Measurements from ENCODE around the gene C16orf54. TPM values are rescaled to one million over a fixed set of nuclear protein-coding genes. Genes with fewer than 3 reads are reported as not detected.
A peak's percentile ranks its signal among the peaks of the same experiment; 100 is the strongest.

Gene C16orf54
- total and polyA plus RNA-seq, 2 donors from 2014 or later = 0.39 to 4.9 TPM

DNA sequence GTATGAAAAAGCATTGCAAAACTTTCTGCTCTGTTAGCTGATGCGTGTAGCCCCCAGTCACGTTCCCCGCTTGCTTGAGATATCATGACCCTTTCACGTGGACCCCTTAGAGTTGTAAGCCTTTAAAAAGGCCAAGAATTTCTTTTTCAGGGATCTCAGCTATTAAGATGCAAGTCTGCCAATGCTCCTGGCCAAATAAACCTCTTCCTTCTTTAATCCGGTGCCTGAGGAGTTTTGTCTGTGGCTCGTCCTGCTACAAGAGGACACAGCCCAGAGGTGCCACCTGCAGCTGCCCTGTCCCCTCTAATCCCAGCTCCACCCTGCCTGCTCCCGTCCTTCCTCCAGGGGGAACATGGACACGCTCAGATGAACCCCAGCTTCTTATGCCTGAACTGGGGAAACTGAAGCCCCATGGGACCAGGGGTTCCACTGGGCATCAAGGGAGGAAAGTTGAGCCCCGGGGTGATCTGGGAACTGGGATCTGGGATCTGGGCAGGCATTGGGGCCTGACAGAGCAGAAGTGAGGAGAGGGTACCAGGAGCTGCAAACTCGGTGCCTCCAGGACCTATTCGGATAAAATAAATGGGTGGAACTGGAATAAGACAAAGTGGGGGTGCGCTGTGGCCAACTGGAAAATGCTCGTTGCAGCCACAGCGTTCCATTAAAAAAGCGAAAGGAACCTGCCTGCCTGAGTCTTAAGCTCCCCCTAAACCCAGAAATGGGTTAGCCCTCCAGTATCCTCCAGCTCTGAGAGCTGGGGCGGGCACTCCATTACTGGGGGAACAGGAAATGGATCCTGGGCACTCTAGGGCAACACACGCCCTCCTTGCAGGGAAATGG is 47.1 kb downstream of the C16orf54 start:
- DNase-seq (no peak), FAIRE-seq (no peak)
- Histone ChIP-seq H3K4me3 (ENCODE audit: low read length in 3 of 3) (no peak overlapping the region), H3K4me1 (ENCODE audit: control insufficient read depth in 2 of 3, insufficient read depth in 2 of 3, low read depth in 1 of 3, low read length in 3 of 3) (peaks cover 0 to 2% (median 0%) of the 10 kb centered on the region in 3 donors), H3K27me3 (ENCODE audit: control insufficient read depth, insufficient read depth, low read length) (no peaks in the 10 kb centered on the region), H3K36me3 (ENCODE audit: control insufficient read depth in 2 of 3, insufficient read depth in 3 of 3, low read length in 3 of 3) (peaks cover 0 to 2% (median 0%) of the 10 kb centered on the region in 3 donors), H3K9ac (ENCODE audit: low read length in 3 of 3) (no peak overlapping the region), H3K9me3 (ENCODE audit: control insufficient read depth in 2 of 3, insufficient read depth in 1 of 3, low read length in 3 of 3) (no peaks in the 10 kb centered on the region), H3K27ac (ENCODE audit: low read depth in 2 of 2, low read length in 2 of 2) (no peak overlapping the region)
- TF ChIP-seq, protein P1, sequence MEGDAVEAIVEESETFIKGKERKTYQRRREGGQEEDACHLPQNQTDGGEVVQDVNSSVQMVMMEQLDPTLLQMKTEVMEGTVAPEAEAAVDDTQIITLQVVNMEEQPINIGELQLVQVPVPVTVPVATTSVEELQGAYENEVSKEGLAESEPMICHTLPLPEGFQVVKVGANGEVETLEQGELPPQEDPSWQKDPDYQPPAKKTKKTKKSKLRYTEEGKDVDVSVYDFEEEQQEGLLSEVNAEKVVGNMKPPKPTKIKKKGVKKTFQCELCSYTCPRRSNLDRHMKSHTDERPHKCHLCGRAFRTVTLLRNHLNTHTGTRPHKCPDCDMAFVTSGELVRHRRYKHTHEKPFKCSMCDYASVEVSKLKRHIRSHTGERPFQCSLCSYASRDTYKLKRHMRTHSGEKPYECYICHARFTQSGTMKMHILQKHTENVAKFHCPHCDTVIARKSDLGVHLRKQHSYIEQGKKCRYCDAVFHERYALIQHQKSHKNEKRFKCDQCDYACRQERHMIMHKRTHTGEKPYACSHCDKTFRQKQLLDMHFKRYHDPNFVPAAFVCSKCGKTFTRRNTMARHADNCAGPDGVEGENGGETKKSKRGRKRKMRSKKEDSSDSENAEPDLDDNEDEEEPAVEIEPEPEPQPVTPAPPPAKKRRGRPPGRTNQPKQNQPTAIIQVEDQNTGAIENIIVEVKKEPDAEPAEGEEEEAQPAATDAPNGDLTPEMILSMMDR (IDR thresholded peaks at IDR 0.05; ENCODE audit: borderline replicate concordance, extremely low read depth, insufficient read depth) = no peak
- intact Hi-C loops (cut with DNase I) = no loop called here

DNA sequence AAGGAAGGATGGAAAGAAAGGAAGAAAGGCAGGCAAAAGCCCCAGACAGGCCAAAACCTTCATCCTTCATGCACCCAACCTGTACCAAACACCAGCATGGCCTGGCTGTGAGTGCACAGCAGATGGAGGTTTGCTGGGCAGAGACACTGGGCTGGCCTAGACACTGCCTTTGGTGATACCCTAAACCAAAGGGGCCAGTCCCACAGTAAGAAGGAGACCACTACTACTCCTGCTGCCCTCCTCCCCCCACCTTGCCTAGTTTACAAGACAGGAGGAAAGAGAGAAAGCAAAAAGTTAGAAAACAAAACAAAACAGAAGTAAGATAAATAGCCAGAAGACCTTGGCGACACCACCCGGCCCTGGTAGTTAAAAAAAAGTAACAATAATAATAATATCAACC is 47.7 kb downstream of the C16orf54 start:
- intact Hi-C loops (cut with DNase I) = no loop called here
- no peak for FAIRE-seq

DNA sequence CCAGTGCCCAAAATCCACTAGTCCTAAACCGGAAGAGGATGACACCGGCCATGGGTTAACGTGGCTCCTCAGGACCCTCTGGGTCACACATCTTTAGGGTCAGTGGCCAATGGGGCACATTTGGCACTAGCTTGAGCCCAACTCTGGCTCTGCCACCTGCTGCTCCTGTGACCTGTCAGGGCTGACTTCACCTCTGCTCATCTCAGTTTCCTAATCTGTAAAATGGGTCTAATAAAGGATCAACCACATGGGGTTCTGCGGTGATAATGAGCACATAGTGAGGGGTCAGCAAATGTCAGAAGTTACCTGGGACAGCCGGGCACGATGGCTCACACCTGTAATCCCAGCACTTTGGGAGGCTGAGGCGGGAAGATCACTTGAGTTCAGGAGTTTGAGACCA is 48.4 kb downstream of the C16orf54 start:
- intact Hi-C loops (cut with DNase I) = no loop called here
- no peaks in the 10 kb centered on the region for H3K27me3 ChIP-seq (ENCODE audit: control insufficient read depth, insufficient read depth, low read length)
- peaks cover 0 to 2% (median 0%) of the 10 kb centered on the region in 3 donors for H3K36me3 ChIP-seq (ENCODE audit: control insufficient read depth in 2 of 3, insufficient read depth in 3 of 3, low read length in 3 of 3)
- no peak overlapping the region for H3K27ac ChIP-seq (ENCODE audit: low read depth in 2 of 2, low read length in 2 of 2)
- H3K9ac ChIP-seq (ENCODE audit: low read length in 3 of 3) = no peak overlapping the region
- no peaks in the 10 kb centered on the region for H3K9me3 ChIP-seq (ENCODE audit: control insufficient read depth in 2 of 3, insufficient read depth in 1 of 3, low read length in 3 of 3)
- FAIRE-seq (no peak), DNase-seq (no peak)
- TF ChIP-seq, protein P1 (IDR thresholded peaks at IDR 0.05; ENCODE audit: borderline replicate concordance, extremely low read depth, insufficient read depth) = no peak
- H3K4me3 ChIP-seq (ENCODE audit: low read length in 3 of 3) = no peak overlapping the region
- H3K4me1 ChIP-seq (ENCODE audit: control insufficient read depth in 2 of 3, insufficient read depth in 2 of 3, low read depth in 1 of 3, low read length in 3 of 3) = peaks cover 0 to 2% (median 0%) of the 10 kb centered on the region in 3 donors

More for the DNA sequence above, 47.7 kb downstream of the C16orf54 start:
- Histone ChIP-seq H3K9ac (ENCODE audit: low read length in 3 of 3) (no peak overlapping the region), H3K36me3 (ENCODE audit: control insufficient read depth in 2 of 3, insufficient read depth in 3 of 3, low read length in 3 of 3) (peaks cover 0 to 2% (median 0%) of the 10 kb centered on the region in 3 donors), H3K9me3 (ENCODE audit: control insufficient read depth in 2 of 3, insufficient read depth in 1 of 3, low read length in 3 of 3) (no peaks in the 10 kb centered on the region), H3K27ac (ENCODE audit: low read depth in 2 of 2, low read length in 2 of 2) (no peak overlapping the region), H3K4me3 (ENCODE audit: low read length in 3 of 3) (no peak overlapping the region), H3K4me1 (ENCODE audit: control insufficient read depth in 2 of 3, insufficient read depth in 2 of 3, low read depth in 1 of 3, low read length in 3 of 3) (peaks cover 0 to 2% (median 0%) of the 10 kb centered on the region in 3 donors), H3K27me3 (ENCODE audit: control insufficient read depth, insufficient read depth, low read length) (no peaks in the 10 kb centered on the region)
- TF ChIP-seq, protein P1 (IDR thresholded peaks at IDR 0.05; ENCODE audit: borderline replicate concordance, extremely low read depth, insufficient read depth) = no peak
- DNase-seq = peak in 1 of 5 donors; percentile 8

Measured in kidney (tissue), 14 donors.